GM19025 (cell line): ENCODE data around the gene FARP1.

Experiments
- ATAC-seq: cut with Tn5 transposase; IDR thresholded peaks from one replicate; pipeline ENCODE4 v1.9.1; 2021; ENCODE audit warnings: mild to moderate bottlenecking, low read depth, moderate library complexity; ENCODE audit not compliant: unreplicated experiment

The FARP1 gene

GRCh38 chr13:98142380-98143156, at the start of gene FARP1:
FARP1 (plus strand) TSS chr13:98143094; CDS start chr13:98213243, 70,149 bp downstream.
- peak; percentile 78 for ATAC-seq

GRCh38 chr13:98094678-98095266, 48.1 kb upstream of the FARP1 start:
- no peak for ATAC-seq

GRCh38 chr13:98096059-98096458, 46.8 kb upstream of the FARP1 start:
- ATAC-seq: no peak

- ATAC-seq: no peak
These were observed 45.1 kb upstream of the FARP1 start for GRCh38 chr13:98097749-98098148.

- ATAC-seq: no peak
These were observed 44.4 kb upstream of the FARP1 start for GRCh38 chr13:98098516-98098915.

GRCh38 chr13:98099627-98100026, 43.3 kb upstream of the FARP1 start:
- no peak for ATAC-seq

GRCh38 chr13:98100481-98100880, 42.4 kb upstream of the FARP1 start:
- no peak for ATAC-seq

- no peak for ATAC-seq
These were observed 39.4 kb upstream of the FARP1 start for GRCh38 chr13:98103531-98103930.

GRCh38 chr13:98103942-98104880, 38.7 kb upstream of the FARP1 start:
- ATAC-seq: no peak

GRCh38 chr13:98105929-98106336, 37.0 kb upstream of the FARP1 start:
- no peak for ATAC-seq

GRCh38 chr13:98108341-98108740, 34.6 kb upstream of the FARP1 start:
- no peak for ATAC-seq

- ATAC-seq: no peak
These were observed 33.6 kb upstream of the FARP1 start for GRCh38 chr13:98109226-98109853.

- ATAC-seq: no peak
These were observed 32.1 kb upstream of the FARP1 start for GRCh38 chr13:98110749-98111148.

- no peak for ATAC-seq
These were observed 31.5 kb upstream of the FARP1 start for GRCh38 chr13:98111168-98112098.

GRCh38 chr13:98112456-98112855, 30.4 kb upstream of the FARP1 start:
- no peak for ATAC-seq

GRCh38 chr13:98118865-98119264, 24.0 kb upstream of the FARP1 start:
- ATAC-seq: no peak

- ATAC-seq: no peak
These were observed 19.7 kb upstream of the FARP1 start for GRCh38 chr13:98123176-98123575.

- no peak for ATAC-seq
These were observed 13.7 kb upstream of the FARP1 start for GRCh38 chr13:98129059-98129746.

- ATAC-seq: peak; percentile 85
These were observed 8.9 kb upstream of the FARP1 start for GRCh38 chr13:98133946-98134345.
